ENCODE results near the gene TMEM38B.

DNA sequence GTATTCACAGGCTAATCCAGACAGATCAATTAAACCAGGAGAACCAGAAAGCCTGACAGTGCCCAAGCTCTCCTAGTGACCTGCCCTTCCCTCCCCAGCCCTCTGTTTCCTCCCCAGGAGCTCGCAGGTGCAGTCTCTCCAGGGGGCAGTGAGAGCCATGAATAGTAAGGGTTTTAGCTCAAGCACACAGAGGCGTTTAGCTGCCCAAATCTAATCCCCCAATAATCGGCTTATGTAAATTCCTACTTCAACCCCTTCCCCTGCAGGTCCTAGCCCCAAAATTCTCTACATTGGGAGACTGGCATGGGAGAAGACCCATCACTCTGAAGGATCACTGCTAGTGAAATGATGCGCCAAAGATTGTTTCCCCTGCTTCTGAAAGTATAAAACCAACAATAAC, 42.5 kb upstream of the TMEM38B start:
- TF ChIP-seq, protein P1, sequence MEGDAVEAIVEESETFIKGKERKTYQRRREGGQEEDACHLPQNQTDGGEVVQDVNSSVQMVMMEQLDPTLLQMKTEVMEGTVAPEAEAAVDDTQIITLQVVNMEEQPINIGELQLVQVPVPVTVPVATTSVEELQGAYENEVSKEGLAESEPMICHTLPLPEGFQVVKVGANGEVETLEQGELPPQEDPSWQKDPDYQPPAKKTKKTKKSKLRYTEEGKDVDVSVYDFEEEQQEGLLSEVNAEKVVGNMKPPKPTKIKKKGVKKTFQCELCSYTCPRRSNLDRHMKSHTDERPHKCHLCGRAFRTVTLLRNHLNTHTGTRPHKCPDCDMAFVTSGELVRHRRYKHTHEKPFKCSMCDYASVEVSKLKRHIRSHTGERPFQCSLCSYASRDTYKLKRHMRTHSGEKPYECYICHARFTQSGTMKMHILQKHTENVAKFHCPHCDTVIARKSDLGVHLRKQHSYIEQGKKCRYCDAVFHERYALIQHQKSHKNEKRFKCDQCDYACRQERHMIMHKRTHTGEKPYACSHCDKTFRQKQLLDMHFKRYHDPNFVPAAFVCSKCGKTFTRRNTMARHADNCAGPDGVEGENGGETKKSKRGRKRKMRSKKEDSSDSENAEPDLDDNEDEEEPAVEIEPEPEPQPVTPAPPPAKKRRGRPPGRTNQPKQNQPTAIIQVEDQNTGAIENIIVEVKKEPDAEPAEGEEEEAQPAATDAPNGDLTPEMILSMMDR (IDR thresholded peaks at IDR 0.05), result no peak
- no peak for TF ChIP-seq POLR2A (IDR thresholded peaks at IDR 0.05)

Measured in thyroid gland (tissue), 4 donors.